CD4-positive, alpha-beta memory T cell (primary cell): ENCODE results near the gene ZNF214. TPM values are rescaled to one million over a fixed set of nuclear protein-coding genes. Genes with fewer than 3 reads are reported as not detected.

ENCODE experiments used
- CTCF ChIA-PET: fragments of 350-600 bp; sonication (Branson Sonifier 250); formaldehyde crosslinking; loops from one replicate; lab custom pipeline; 2021; ENCODE audit warnings: inconsistent platforms; ENCODE audit not compliant: partially characterized antibody; lab: Charles Lee
- POLR2A ChIA-PET: fragments of 350-600 bp; sonication (Branson Sonifier 250); formaldehyde crosslinking; loops from one replicate; lab custom pipeline; 2021; ENCODE audit not compliant: partially characterized antibody; lab: Charles Lee
- DNase-seq, 5 donors: peaks; one replicate each; pipeline versions ENCODE4 v3.0.0 to v3.0.0-alpha.2; 2020 to 2022; ENCODE audit warnings: mixed read lengths in 1 of 5
- H3K27ac ChIP-seq: one replicate; pipeline ENCODE4 v1.7.0; 2013; ENCODE audit warnings: low read depth, low read length
- H3K27me3 ChIP-seq: 2 replicates; pipeline ENCODE4 v1.7.0; 2013; ENCODE audit warnings: mild to moderate bottlenecking, low read length, moderate library complexity; ENCODE audit not compliant: insufficient read depth
- H3K36me3 ChIP-seq: 2 replicates; pipeline ENCODE4 v1.7.0; 2013; ENCODE audit warnings: mild to moderate bottlenecking, low read length, moderate library complexity; ENCODE audit not compliant: insufficient read depth
- H3K4me1 ChIP-seq: 2 replicates; pipeline ENCODE4 v1.7.0; 2013; ENCODE audit warnings: mild to moderate bottlenecking, low read length, moderate library complexity; ENCODE audit not compliant: insufficient read depth
- H3K4me3 ChIP-seq, 2 donors: one replicate each; pipeline ENCODE4 v1.7.0; 2013; ENCODE audit warnings: low read length in 2 of 2, mild to moderate bottlenecking in 1 of 2
- H3K9me3 ChIP-seq, 2 donors: one replicate each; pipeline ENCODE4 v1.7.0; 2013; ENCODE audit warnings: low read length in 2 of 2, control low read depth in 1 of 2; ENCODE audit not compliant: control insufficient read depth in 1 of 2
- H3K27ac Mint-ChIP-seq, 7 donors: one replicate each; pipeline ENCODE4 v1.8.0; 2020 to 2021; ENCODE audit warnings: mixed read lengths in 7 of 7, mild to moderate bottlenecking in 6 of 7, inconsistent platforms in 3 of 7, moderate library complexity in 3 of 7
- H3K27me3 Mint-ChIP-seq, 2 donors: one replicate each; pipeline ENCODE4 v1.8.0; 2020 to 2021; ENCODE audit warnings: mixed read lengths in 2 of 2
- H3K36me3 Mint-ChIP-seq, 2 donors: one replicate each; pipeline ENCODE4 v1.8.0; 2020 to 2021; ENCODE audit warnings: mixed read lengths in 2 of 2, inconsistent platforms in 1 of 2, mild to moderate bottlenecking in 1 of 2
- H3K4me1 Mint-ChIP-seq, 4 donors: one replicate each; pipeline ENCODE4 v1.8.0; 2020 to 2021; ENCODE audit warnings: mixed read lengths in 4 of 4, mild to moderate bottlenecking in 1 of 4
- H3K4me3 Mint-ChIP-seq, 8 donors: one replicate each; pipeline ENCODE4 v1.8.0; 2020 to 2021; ENCODE audit warnings: mixed read lengths in 8 of 8, mild to moderate bottlenecking in 7 of 8, moderate library complexity in 6 of 8, inconsistent platforms in 3 of 8
- H3K9me3 Mint-ChIP-seq, 8 donors: one replicate each; pipeline ENCODE4 v1.8.0; 2020 to 2021; ENCODE audit warnings: mixed read lengths in 8 of 8, mild to moderate bottlenecking in 5 of 8, inconsistent platforms in 3 of 8, moderate library complexity in 1 of 8
- intact Hi-C: fragments of 100-400 bp; cut with micrococcal nuclease; formaldehyde crosslinking; loops from one replicate; pipeline ENCODE4 v1.15.1; 2023
- polyA plus RNA-seq, 2 donors: library from polyadenylated mRNA; unstranded; fragments of 300-500 nt; fragmentation: Illumina TruSeq; gene quantifications; one replicate each; pipeline ENCODE4 v1.2.3, GENCODE V29; 2021
- total RNA-seq, 2 experiments: library from RNA; stranded (reverse); gene quantifications; one replicate each; pipeline ENCODE4 v1.2.3, GENCODE V29; 2021

The ZNF214 gene
- total and polyA plus RNA-seq, 4 experiments from 2014 or later, result not detected

DNA sequence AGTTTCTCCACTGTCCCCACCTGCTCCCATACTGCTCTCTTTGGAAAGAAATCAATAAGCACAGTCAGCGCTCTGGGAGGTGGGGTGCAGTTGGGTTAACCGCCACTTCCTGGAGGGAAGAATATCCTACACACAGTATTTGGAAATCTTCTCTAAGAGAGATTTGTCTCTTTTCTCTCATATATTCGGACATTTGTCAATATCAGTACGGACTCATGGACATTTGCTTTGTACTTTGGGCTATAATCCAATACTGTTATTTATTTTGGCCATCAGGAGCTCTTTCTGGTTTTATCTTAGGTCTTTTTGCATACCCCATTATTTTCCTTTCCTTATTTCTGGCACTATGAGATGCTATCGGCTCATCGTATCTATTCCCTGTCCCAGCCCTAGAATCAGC, 13.9 kb upstream of the ZNF214 start:
- no peaks in the 10 kb centered on the region for H3K4me1 Mint-ChIP-seq
- no peaks in the 10 kb centered on the region for H3K36me3 ChIP-seq
- no peaks in the 10 kb centered on the region for H3K9me3 Mint-ChIP-seq
- no peak overlapping the region for H3K4me3 ChIP-seq
- H3K36me3 Mint-ChIP-seq, result no peaks in the 10 kb centered on the region
- ChIA-PET POLR2A (no interaction called here), CTCF (no interaction called here)
- no peak overlapping the region for H3K27ac Mint-ChIP-seq
- H3K4me1 ChIP-seq, result no peaks in the 10 kb centered on the region
- H3K27me3 ChIP-seq, result peaks cover 4% of the 10 kb centered on the region
- H3K27ac ChIP-seq, result no peak overlapping the region
- H3K4me3 Mint-ChIP-seq, result no peak overlapping the region
- H3K9me3 ChIP-seq, result no peaks in the 10 kb centered on the region
- H3K27me3 Mint-ChIP-seq, result peaks cover 3 to 6% of the 10 kb centered on the region in 2 donors
- DNase-seq, result no peak
- intact Hi-C loops, result no loop called here

DNA sequence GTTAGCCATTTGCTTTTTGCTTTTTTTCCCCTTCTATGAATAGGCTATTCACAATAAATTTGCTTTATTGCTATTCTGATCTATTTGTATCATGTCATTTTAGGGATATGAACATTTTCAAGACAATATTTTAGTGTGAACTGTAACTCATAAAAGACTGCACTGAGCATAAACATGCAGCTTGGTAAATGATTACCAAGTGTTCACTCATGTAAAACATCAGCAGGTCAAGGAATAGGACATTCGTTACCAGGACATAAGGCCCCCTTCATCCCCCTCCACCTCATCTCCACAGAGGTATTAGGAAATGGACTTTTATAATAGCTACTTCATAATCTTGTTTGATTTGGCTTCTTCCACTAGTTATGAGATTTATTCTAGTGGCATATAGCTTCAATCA, 12.5 kb upstream of the ZNF214 start:
- no peaks in the 10 kb centered on the region for H3K4me1 Mint-ChIP-seq
- Histone ChIP-seq H3K4me3 (no peak overlapping the region), H3K27ac (no peak overlapping the region), H3K36me3 (no peaks in the 10 kb centered on the region), H3K27me3 (peaks cover 4% of the 10 kb centered on the region), H3K4me1 (no peaks in the 10 kb centered on the region), H3K9me3 (no peaks in the 10 kb centered on the region)
- no peak for DNase-seq
- no peak overlapping the region for H3K27ac Mint-ChIP-seq
- CTCF ChIA-PET, result no interaction called here
- intact Hi-C loops, result no loop called here
- no peaks in the 10 kb centered on the region for H3K9me3 Mint-ChIP-seq
- no peak overlapping the region for H3K4me3 Mint-ChIP-seq
- no peaks in the 10 kb centered on the region for H3K36me3 Mint-ChIP-seq
- H3K27me3 Mint-ChIP-seq, result peaks cover 3 to 6% of the 10 kb centered on the region in 2 donors
- POLR2A ChIA-PET, result no interaction called here

DNA sequence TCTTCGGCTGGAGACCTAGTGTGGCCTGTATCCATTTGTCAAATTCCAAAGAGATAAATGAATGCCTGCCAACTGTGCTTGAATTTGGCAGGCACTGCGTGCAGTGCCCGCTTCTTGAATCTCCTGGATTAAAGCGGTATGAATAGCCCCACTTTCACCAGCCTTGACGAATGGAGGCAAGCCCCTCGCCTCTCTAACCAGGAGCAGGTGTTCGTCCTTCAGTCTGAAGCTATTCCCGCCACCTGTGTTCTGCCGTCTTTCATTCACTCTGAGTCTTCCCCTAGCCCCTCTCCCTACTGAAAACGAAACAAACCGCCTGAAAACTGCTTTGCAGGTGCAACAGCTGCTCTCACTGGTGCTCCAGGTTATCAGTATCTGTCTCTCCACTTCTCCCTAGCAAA, 11.3 kb upstream of the ZNF214 start:
- intact Hi-C loops, result no loop called here
- CTCF ChIA-PET, result no interaction called here

DNA sequence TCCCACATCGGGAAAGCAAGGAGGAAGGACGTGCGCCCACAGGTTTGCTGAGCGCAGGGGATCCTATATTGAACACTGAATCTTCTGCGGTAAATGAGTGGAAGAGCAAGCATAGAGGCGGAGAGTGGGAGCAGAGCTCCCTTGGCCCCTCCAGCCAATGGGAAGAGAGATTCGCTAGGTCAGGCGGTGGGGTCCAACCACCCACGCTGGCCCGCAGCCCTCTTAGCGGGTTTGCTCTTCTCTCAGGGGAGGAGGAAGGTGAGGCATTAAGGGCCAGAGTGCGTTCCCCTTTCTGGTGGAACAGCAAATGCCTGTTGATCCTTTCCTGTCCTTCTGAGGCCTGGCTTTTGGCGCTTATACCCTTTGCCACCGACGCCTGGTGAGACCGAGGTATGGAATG, 10.7 kb upstream of the ZNF214 start:
- CTCF ChIA-PET, result no interaction called here
- H3K4me3 Mint-ChIP-seq, result no peak overlapping the region
- H3K27me3 Mint-ChIP-seq, result peaks cover 3 to 6% of the 10 kb centered on the region in 2 donors

More for the DNA sequence above, 11.3 kb upstream of the ZNF214 start:
- Histone ChIP-seq H3K36me3 (no peaks in the 10 kb centered on the region), H3K9me3 (no peaks in the 10 kb centered on the region), H3K4me1 (no peaks in the 10 kb centered on the region), H3K27me3 (peaks cover 4% of the 10 kb centered on the region), H3K4me3 (no peak overlapping the region), H3K27ac (no peak overlapping the region)
- Mint-ChIP-seq H3K27me3 (peaks cover 3 to 6% of the 10 kb centered on the region in 2 donors), H3K9me3 (no peaks in the 10 kb centered on the region), H3K4me1 (no peaks in the 10 kb centered on the region), H3K27ac (no peak overlapping the region), H3K4me3 (no peak overlapping the region), H3K36me3 (no peaks in the 10 kb centered on the region)
- POLR2A ChIA-PET, result no interaction called here
- no peak for DNase-seq

GRCh38 chr11:7028141-7028540, 8.0 kb upstream of the ZNF214 start:
- no peaks in the 10 kb centered on the region for H3K27me3 ChIP-seq
- Mint-ChIP-seq H3K4me1 (no peaks in the 10 kb centered on the region), H3K4me3 (no peak overlapping the region)

More for the DNA sequence above, 10.7 kb upstream of the ZNF214 start:
- POLR2A ChIA-PET, result no interaction called here
- Mint-ChIP-seq H3K9me3 (no peaks in the 10 kb centered on the region), H3K4me1 (no peaks in the 10 kb centered on the region), H3K27ac (no peak overlapping the region), H3K36me3 (no peaks in the 10 kb centered on the region)
- H3K36me3 ChIP-seq, result no peaks in the 10 kb centered on the region
- no peak for DNase-seq
- intact Hi-C loops, result no loop called here
- no peak overlapping the region for H3K4me3 ChIP-seq
- H3K4me1 ChIP-seq, result no peaks in the 10 kb centered on the region
- peaks cover 4% of the 10 kb centered on the region for H3K27me3 ChIP-seq
- no peaks in the 10 kb centered on the region for H3K9me3 ChIP-seq
- no peak overlapping the region for H3K27ac ChIP-seq

DNA sequence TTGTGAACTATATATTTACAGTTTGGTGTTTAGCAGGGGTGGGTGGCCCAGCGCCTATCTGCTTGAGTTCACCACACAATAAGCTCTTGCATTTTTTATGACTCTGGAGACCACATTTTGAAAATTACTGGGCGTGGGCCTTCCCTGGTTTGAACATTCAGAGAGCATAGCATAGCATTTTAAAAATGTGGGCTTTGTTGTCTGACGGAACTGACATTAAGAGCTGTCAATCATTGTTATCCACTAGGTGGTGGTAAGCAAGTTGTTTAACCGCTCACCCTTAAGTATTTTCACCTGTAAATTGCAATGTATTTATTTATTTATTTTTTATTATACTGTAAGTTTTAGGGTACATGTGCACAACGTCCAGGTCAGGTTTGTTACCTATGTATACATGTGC, 1.2 kb upstream of the ZNF214 start:
- intact Hi-C loops, result no loop called here
- Mint-ChIP-seq H3K27ac (no peak overlapping the region), H3K4me3 (no peak overlapping the region), H3K4me1 (peaks cover 0 to 15% (median 2%) of the 10 kb centered on the region in 4 donors), H3K27me3 (peaks cover 24 to 30% of the 10 kb centered on the region in 2 donors), H3K9me3 (peaks cover 0 to 6% (median 0%) of the 10 kb centered on the region in 8 donors), H3K36me3 (no peaks in the 10 kb centered on the region)
- Histone ChIP-seq H3K4me3 (no peak overlapping the region), H3K9me3 (no peaks in the 10 kb centered on the region), H3K36me3 (no peaks in the 10 kb centered on the region), H3K27ac (no peak overlapping the region), H3K27me3 (peaks cover 10% of the 10 kb centered on the region), H3K4me1 (no peaks in the 10 kb centered on the region)
- CTCF ChIA-PET, result no interaction called here
- POLR2A ChIA-PET, result no interaction called here
- DNase-seq, result no peak

More at GRCh38 chr11:7028141-7028540, 8.0 kb upstream of the ZNF214 start:
- intact Hi-C loops, result no loop called here
- ChIA-PET CTCF (no interaction called here), POLR2A (no interaction called here)
- Mint-ChIP-seq H3K9me3 (no peaks in the 10 kb centered on the region), H3K36me3 (no peaks in the 10 kb centered on the region), H3K27ac (no peak overlapping the region), H3K27me3 (peaks cover 3% of the 10 kb centered on the region in 2 donors)
- no peaks in the 10 kb centered on the region for H3K9me3 ChIP-seq
- DNase-seq, result no peak
- no peak overlapping the region for H3K27ac ChIP-seq
- H3K4me1 ChIP-seq, result no peaks in the 10 kb centered on the region
- H3K36me3 ChIP-seq, result no peaks in the 10 kb centered on the region
- no peak overlapping the region for H3K4me3 ChIP-seq

- no peak for DNase-seq
- Mint-ChIP-seq H3K4me1 (peaks cover 0 to 15% (median 2%) of the 10 kb centered on the region in 4 donors), H3K27ac (no peak overlapping the region), H3K9me3 (peaks cover 0 to 6% (median 0%) of the 10 kb centered on the region in 8 donors), H3K27me3 (peaks cover 24 to 30% of the 10 kb centered on the region in 2 donors), H3K4me3 (peak overlapping the region in 3 of 8 donors; percentile 21 to 59 (median 22)), H3K36me3 (no peaks in the 10 kb centered on the region)
- ChIA-PET POLR2A (no interaction called here), CTCF (no interaction called here)
- H3K36me3 ChIP-seq, result no peaks in the 10 kb centered on the region
- H3K27ac ChIP-seq, result no peak overlapping the region
- peaks cover 10% of the 10 kb centered on the region for H3K27me3 ChIP-seq
- intact Hi-C loops, result no loop called here
- H3K9me3 ChIP-seq, result no peaks in the 10 kb centered on the region
- no peaks in the 10 kb centered on the region for H3K4me1 ChIP-seq
- no peak overlapping the region for H3K4me3 ChIP-seq
These were observed 505 bp downstream of the ZNF214 start for GRCh38 chr11:7019500-7020182.
